Measurements from ENCODE around the gene HELZ.
"Not testable (repeated sequence)": the region's sequence is repeated elsewhere in the genome, so short reads cannot be mapped to it uniquely, and the experiment has no call there.

HELZ gene

GRCh38 chr17:67047382-67047781 is 197.6 kb downstream of the HELZ start:
- no peak for DNase-seq

- no peak for DNase-seq
Observed at GRCh38 chr17:67046398-67046797, 198.6 kb downstream of the HELZ start.

GRCh38 chr17:67044940-67045339 is 200.1 kb downstream of the HELZ start:
- DNase-seq, result no peak

GRCh38 chr17:67044016-67044772 is 200.8 kb downstream of the HELZ start, which contains the start of gene CACNG1:
CACNG1 (plus strand) TSS chr17:67044554; CDS start chr17:67044661, 107 bp downstream.
- DNase-seq, result no peak

GRCh38 chr17:67043283-67043682 is 201.7 kb downstream of the HELZ start:
- DNase-seq, result no peak

- DNase-seq, result no peak
Observed at GRCh38 chr17:67041941-67042899, 202.8 kb downstream of the HELZ start.

- DNase-seq, result no peak
Observed at GRCh38 chr17:67041531-67041930, 203.5 kb downstream of the HELZ start.

- not testable (repeated sequence) for DNase-seq
Observed at GRCh38 chr17:67041119-67041518, 203.9 kb downstream of the HELZ start.

GRCh38 chr17:67040652-67041051 is 204.3 kb downstream of the HELZ start:
- DNase-seq, result no peak

GRCh38 chr17:67038861-67039365 is 206.1 kb downstream of the HELZ start:
- DNase-seq, result no peak

GRCh38 chr17:67035131-67036083 is 209.6 kb downstream of the HELZ start:
- no peak for DNase-seq

GRCh38 chr17:67033613-67034012 is 211.4 kb downstream of the HELZ start:
- DNase-seq, result no peak

GRCh38 chr17:67032985-67033384 is 212.0 kb downstream of the HELZ start:
- no peak for DNase-seq

- DNase-seq, result no peak
Observed at GRCh38 chr17:67032382-67032781, 212.6 kb downstream of the HELZ start.

- no peak for DNase-seq
Observed at GRCh38 chr17:67030641-67031040, 214.4 kb downstream of the HELZ start.

- no peak for DNase-seq
Observed at GRCh38 chr17:67027031-67027628, 217.9 kb downstream of the HELZ start.

GRCh38 chr17:67026341-67026740 is 218.7 kb downstream of the HELZ start:
- no peak for DNase-seq

GRCh38 chr17:67025216-67025792 is 219.7 kb downstream of the HELZ start:
- DNase-seq, result no peak

- DNase-seq, result no peak
Observed at GRCh38 chr17:67024736-67025135, 220.3 kb downstream of the HELZ start.

GRCh38 chr17:67022451-67022810 is 222.6 kb downstream of the HELZ start:
- no peak for DNase-seq

- DNase-seq, result no peak
Observed at GRCh38 chr17:67021743-67022450, 223.1 kb downstream of the HELZ start.

All from hematopoietic multipotent progenitor cell treated with erythropoietin and hydrocortisone succinate and interleukin-3 and kit ligand, for 4 days (in vitro differentiated cells).